Measurements from ENCODE around the gene LYSMD4. TPM values are rescaled to one million over a fixed set of nuclear protein-coding genes. Genes with fewer than 3 reads are reported as not detected.

The LYSMD4 gene
- total and polyA plus RNA-seq, 2 of the 13 experiments (the other 11 are each of a cell fraction or from before 2014, with no cell fraction given), result 7.4 to 8.5 TPM

DNA sequence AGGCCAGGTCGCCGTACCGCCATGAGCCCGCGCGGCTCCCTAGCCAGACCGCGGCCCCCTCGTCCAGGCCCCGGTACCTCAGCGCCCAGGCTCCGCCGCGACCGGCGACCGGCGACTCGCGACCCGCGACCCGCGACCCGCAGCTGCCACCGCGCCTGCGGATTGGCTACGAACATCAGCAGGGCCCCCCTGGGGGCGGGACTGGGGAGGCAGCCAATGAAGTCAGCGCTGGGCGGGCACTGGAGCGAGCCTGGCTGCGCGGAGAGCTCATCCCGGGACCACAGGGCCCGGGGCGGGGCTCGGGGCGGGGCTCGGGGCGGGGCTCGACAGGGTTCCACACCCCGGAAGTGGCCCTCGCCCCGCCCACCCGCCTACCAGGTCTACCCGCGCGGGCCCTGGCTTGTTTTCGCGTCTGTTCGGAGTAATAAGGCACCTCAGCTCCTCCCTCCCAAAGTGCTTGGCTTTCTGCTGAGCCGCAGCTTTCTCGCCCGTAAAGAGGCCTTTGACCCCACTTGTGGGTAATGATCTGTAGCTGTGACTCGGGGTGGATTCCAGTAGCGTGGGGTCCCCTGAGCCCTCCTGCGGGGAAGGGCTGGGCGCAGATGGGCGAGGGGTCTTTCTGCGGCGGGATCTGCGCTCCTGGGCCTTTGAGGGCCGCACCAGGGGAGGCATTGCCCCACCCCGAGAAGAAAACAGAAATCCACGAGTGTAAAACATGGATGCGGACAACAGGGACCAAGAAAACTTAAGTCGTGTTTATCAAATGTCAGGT is at the start of gene LYSMD4 (continued):
- TF ChIP-seq ZKSCAN1 (IDR thresholded peaks at IDR 0.05; ENCODE audit: low read length) (no peak), ZNF564 (CRISPR knock-in tag; IDR thresholded peaks at IDR 0.05) (peak; percentile 31; the same call in 1 of the 2 replicates), YY1 (IDR thresholded peaks at IDR 0.05; ENCODE audit: insufficient read depth, insufficient replicate concordance, low read depth, low read length) (peak; percentile 28), MBD4 (IDR thresholded peaks at IDR 0.05; ENCODE audit: borderline replicate concordance, low read length) (no peak), ZSCAN9 (CRISPR knock-in tag; IDR thresholded peaks at IDR 0.05; ENCODE audit: borderline replicate concordance) (peak; percentile 57; the same call in 1 of the 2 replicates), ZBTB8A (CRISPR knock-in tag; IDR thresholded peaks at IDR 0.05; ENCODE audit: borderline replicate concordance, low read depth) (no peak), SETDB1 (CRISPR knock-in tag; IDR thresholded peaks at IDR 0.05; ENCODE audit: borderline replicate concordance) (no peak), NFYC (CRISPR knock-in tag; IDR thresholded peaks at IDR 0.05) (peak; percentile 79), ZNF138 (CRISPR knock-in tag; IDR thresholded peaks at IDR 0.05; ENCODE audit: low read depth) (no peak), ZNF33B (CRISPR knock-in tag; IDR thresholded peaks at IDR 0.05) (no peak), CHD4 (IDR thresholded peaks at IDR 0.05; ENCODE audit: borderline replicate concordance, low read length) (0 out of 2 replicates have a peak, but pooled peaks have one; percentile 40), ARNTL (CRISPR knock-in tag; IDR thresholded peaks at IDR 0.05) (no peak), MBNL3 (CRISPR knock-in tag; conservative IDR thresholded peaks at IDR 0.05) (no peak), ZNF234 (CRISPR knock-in tag; conservative IDR thresholded peaks at IDR 0.05) (peak; percentile 59; the same call in 1 of the 2 replicates), RBM22 (optimal IDR thresholded peaks at IDR 0.05; ENCODE audit: low read length) (no peak), GATAD1 (CRISPR knock-in tag; IDR thresholded peaks at IDR 0.05) (0 out of 2 replicates have a peak, but pooled peaks have one; percentile 11), ZNF253 (CRISPR knock-in tag; IDR thresholded peaks at IDR 0.05; ENCODE audit: borderline replicate concordance) (no peak), ATF7-NPFF (CRISPR knock-in tag; IDR thresholded peaks at IDR 0.05; ENCODE audit: low read depth) (0 out of 2 replicates have a peak, but pooled peaks have one; percentile 2)
- TF ChIP-seq, protein P1, sequence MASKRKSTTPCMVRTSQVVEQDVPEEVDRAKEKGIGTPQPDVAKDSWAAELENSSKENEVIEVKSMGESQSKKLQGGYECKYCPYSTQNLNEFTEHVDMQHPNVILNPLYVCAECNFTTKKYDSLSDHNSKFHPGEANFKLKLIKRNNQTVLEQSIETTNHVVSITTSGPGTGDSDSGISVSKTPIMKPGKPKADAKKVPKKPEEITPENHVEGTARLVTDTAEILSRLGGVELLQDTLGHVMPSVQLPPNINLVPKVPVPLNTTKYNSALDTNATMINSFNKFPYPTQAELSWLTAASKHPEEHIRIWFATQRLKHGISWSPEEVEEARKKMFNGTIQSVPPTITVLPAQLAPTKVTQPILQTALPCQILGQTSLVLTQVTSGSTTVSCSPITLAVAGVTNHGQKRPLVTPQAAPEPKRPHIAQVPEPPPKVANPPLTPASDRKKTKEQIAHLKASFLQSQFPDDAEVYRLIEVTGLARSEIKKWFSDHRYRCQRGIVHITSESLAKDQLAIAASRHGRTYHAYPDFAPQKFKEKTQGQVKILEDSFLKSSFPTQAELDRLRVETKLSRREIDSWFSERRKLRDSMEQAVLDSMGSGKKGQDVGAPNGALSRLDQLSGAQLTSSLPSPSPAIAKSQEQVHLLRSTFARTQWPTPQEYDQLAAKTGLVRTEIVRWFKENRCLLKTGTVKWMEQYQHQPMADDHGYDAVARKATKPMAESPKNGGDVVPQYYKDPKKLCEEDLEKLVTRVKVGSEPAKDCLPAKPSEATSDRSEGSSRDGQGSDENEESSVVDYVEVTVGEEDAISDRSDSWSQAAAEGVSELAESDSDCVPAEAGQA (IDR thresholded peaks at IDR 0.05; ENCODE audit: low read depth), result no peak
- TF ChIP-seq, protein P1 (CRISPR knock-in tag; IDR thresholded peaks at IDR 0.05; ENCODE audit: borderline replicate concordance), result no peak
- TF ChIP-seq, protein P2, sequence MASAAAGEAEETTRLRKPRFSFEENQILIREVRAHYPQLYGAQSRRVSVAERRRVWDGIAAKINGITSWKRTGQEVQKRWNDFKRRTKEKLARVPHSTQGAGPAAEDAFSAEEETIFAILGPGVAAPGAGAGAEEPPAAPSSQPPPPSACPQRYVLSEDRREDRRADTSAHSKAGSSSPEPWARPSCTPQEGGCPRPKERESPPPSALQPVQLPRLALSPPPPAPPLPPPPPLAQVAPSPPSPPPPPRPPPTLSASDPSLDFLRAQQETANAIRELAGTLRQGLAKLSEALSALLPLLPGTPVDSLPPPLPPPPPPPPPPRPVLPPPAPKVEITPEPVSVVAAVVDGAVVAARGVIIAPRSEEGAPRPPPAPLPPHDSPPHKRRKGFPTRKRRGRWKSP (CRISPR knock-in tag; IDR thresholded peaks at IDR 0.05), result peak; percentile 22; the same call in 1 of the 2 replicates

Measured in HepG2 (cell line).